HL-60 (cell line): ENCODE data around the gene DDX6.
"Not testable (repeated sequence)": the region's sequence is repeated elsewhere in the genome, so short reads cannot be mapped to it uniquely, and the experiment has no call there.

Experiments
- GABPA ChIP-seq: IDR thresholded peaks from 2 replicates; pipeline ENCODE4 v1.6.1; 2012; ENCODE audit warnings: low read depth
- POLR2AphosphoS5 ChIP-seq: IDR thresholded peaks from 2 replicates; pipeline ENCODE4 v1.6.1; 2012; ENCODE audit warnings: low read depth
- TF ChIP-seq, protein P1 (sequence below): IDR thresholded peaks from one replicate; pipeline ENCODE4 v1.5.1; 2011; ENCODE audit warnings: low read length, control low read depth, inconsistent platforms; ENCODE audit not compliant: insufficient read depth
- TF ChIP-seq, protein P2 (sequence below): IDR thresholded peaks from 2 replicates; pipeline ENCODE4 v1.6.1; 2012; ENCODE audit warnings: low read depth; ENCODE audit not compliant: insufficient replicate concordance

DNA sequence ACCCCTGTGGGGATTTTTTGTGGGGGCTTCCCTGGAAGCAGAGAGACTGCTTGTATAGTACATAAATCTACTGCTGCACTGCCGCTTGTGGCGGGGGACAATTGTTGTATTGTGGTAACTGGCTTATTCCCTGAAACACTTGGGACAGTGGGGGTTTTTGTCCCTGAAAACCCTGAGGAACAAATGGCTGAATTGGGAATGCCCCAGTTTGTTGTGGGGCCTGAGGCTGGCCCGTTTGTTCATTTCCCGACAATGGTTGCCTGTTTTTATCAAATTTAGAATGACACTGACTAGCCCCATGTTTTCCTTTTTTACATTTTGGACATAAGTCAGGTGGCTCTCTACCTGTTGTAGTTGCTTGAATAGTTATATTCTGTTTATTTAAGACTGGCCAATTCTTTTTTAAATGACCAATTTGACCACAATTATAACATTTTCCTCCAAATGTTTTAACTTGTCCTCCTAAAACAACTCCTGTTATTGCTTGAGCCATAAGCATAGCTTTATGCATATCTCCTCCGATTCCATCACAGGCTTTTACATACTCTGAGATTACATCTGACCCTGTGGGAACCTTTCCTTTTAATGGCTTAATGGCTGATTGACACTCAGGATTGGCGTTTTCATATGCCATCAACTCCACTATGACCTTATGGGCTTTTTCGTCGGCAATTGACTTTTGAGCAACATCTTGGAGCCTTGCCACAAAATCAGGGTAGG lies 63.8 kb downstream of the DDX6 start:
- TF ChIP-seq, protein P1, sequence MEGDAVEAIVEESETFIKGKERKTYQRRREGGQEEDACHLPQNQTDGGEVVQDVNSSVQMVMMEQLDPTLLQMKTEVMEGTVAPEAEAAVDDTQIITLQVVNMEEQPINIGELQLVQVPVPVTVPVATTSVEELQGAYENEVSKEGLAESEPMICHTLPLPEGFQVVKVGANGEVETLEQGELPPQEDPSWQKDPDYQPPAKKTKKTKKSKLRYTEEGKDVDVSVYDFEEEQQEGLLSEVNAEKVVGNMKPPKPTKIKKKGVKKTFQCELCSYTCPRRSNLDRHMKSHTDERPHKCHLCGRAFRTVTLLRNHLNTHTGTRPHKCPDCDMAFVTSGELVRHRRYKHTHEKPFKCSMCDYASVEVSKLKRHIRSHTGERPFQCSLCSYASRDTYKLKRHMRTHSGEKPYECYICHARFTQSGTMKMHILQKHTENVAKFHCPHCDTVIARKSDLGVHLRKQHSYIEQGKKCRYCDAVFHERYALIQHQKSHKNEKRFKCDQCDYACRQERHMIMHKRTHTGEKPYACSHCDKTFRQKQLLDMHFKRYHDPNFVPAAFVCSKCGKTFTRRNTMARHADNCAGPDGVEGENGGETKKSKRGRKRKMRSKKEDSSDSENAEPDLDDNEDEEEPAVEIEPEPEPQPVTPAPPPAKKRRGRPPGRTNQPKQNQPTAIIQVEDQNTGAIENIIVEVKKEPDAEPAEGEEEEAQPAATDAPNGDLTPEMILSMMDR: not testable (repeated sequence)
- not testable (repeated sequence) for TF ChIP-seq POLR2AphosphoS5, GABPA
- TF ChIP-seq, protein P2, sequence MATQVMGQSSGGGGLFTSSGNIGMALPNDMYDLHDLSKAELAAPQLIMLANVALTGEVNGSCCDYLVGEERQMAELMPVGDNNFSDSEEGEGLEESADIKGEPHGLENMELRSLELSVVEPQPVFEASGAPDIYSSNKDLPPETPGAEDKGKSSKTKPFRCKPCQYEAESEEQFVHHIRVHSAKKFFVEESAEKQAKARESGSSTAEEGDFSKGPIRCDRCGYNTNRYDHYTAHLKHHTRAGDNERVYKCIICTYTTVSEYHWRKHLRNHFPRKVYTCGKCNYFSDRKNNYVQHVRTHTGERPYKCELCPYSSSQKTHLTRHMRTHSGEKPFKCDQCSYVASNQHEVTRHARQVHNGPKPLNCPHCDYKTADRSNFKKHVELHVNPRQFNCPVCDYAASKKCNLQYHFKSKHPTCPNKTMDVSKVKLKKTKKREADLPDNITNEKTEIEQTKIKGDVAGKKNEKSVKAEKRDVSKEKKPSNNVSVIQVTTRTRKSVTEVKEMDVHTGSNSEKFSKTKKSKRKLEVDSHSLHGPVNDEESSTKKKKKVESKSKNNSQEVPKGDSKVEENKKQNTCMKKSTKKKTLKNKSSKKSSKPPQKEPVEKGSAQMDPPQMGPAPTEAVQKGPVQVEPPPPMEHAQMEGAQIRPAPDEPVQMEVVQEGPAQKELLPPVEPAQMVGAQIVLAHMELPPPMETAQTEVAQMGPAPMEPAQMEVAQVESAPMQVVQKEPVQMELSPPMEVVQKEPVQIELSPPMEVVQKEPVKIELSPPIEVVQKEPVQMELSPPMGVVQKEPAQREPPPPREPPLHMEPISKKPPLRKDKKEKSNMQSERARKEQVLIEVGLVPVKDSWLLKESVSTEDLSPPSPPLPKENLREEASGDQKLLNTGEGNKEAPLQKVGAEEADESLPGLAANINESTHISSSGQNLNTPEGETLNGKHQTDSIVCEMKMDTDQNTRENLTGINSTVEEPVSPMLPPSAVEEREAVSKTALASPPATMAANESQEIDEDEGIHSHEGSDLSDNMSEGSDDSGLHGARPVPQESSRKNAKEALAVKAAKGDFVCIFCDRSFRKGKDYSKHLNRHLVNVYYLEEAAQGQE: not testable (repeated sequence)
